Heart left ventricle (tissue), 13 donors: ENCODE results near the gene RPS27L.

Experiments
- POLR2A ChIP-seq, 2 donors: fragments of 450-650 bp; IDR thresholded peaks; one replicate each; pipeline ENCODE4 v1.6.1; 2017; ENCODE audit warnings: antibody characterized with exemption in 2 of 2, mild to moderate bottlenecking in 2 of 2, moderate library complexity in 2 of 2
- TF ChIP-seq, protein P1 (sequence below), 12 donors: fragments of 200-600 bp; sonication (generic) in 4 of 12; IDR thresholded peaks; one replicate each; pipeline versions ENCODE4 v1.5.0 to v1.8.0; 2018 to 2022; ENCODE audit warnings: antibody characterized with exemption in 12 of 12, mild to moderate bottlenecking in 5 of 12
- donor health status: ischemic (EF 13 %, LVEDD 7.1; RV severe dilation, severe dysfunction).
- donor health status: DM: no; HTN: yes; CAD: no.
- donor health status: DM: no; HTN: no; CAD: no.
- donor health status: ischemic (EF 25% LVEDD 6.9; RV normal size, moderate dysfunction).
- donor health status: ischemic (EF 25% LVEDD 5.7; RV mildly dilated, moderate dysfunction).
- donor health status: ischemic (EF 35%, LVEDD 5.7; RV mildly dilated, moderate dysfunction).
- donor health status: nonischemic (EF 11% LVEDD 7.7; RV severe dilation, severe dysfunction).
- donor health status: DM: yes; HTN: yes; CAD: no.
- donor health status: PGD.
- donor health status: ischemic (EF 29% LVEDD 5.4; RV normal size, mild dysfunction).
- donor health status: nonischemic (EF 23%, LVEDD 6.1; RV moderate dilation, normal function).

DNA sequence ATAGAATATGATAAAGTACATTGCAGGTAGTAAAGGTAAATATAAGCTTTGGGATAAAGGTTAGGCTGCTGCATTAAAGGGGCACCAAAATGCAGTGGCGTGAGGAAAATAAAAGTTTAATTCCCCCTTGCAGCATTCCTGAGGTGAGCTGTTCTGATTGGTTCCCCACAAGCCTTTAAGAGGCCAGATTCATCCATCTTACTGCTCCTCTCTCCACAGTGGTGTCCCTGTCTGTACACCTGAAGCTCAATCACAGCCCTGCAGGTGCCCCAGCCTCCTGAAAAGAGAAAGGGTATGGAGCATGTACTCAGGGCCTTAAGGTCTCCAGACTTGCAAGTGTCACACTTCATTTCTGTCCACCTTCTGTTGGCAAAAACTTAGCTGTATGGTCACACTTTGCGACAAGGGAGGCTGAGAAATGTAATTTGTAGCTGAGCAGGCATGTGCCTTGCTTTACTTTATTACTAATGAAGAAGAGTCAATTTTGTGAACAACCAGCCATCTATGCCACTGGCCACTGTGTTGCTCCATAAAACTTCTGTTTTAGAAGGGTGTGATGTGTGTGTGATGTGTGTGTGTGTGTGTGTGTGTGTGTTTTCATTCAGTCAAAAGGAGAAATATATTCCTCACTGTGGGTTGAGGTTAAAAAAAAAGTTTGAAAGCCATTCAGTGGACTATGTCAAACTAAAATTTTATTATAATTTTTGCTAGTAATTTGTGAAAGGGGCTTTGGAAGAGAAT is 22.9 kb downstream of the RPS27L start:
- TF ChIP-seq, protein P1, sequence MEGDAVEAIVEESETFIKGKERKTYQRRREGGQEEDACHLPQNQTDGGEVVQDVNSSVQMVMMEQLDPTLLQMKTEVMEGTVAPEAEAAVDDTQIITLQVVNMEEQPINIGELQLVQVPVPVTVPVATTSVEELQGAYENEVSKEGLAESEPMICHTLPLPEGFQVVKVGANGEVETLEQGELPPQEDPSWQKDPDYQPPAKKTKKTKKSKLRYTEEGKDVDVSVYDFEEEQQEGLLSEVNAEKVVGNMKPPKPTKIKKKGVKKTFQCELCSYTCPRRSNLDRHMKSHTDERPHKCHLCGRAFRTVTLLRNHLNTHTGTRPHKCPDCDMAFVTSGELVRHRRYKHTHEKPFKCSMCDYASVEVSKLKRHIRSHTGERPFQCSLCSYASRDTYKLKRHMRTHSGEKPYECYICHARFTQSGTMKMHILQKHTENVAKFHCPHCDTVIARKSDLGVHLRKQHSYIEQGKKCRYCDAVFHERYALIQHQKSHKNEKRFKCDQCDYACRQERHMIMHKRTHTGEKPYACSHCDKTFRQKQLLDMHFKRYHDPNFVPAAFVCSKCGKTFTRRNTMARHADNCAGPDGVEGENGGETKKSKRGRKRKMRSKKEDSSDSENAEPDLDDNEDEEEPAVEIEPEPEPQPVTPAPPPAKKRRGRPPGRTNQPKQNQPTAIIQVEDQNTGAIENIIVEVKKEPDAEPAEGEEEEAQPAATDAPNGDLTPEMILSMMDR (IDR thresholded peaks at IDR 0.05): no peak
- no peak for TF ChIP-seq POLR2A (IDR thresholded peaks at IDR 0.05)
